K562 (cell line): Measurements from ENCODE around the gene ZNF331. TPM values are rescaled to one million over a fixed set of nuclear protein-coding genes. Genes with fewer than 3 reads are reported as not detected.

Experiments
- ATAC-seq: fragments of 200-7000 bp; cut with Tn5 transposase; 3 replicates; pipeline ENCODE4 v1.9.1; 2020; ENCODE audit warnings: moderate library complexity
- BruUV-seq: library from RNA; stranded (reverse); fragments of 400-500 nt; replicated peaks from 2 replicates; lab custom pipeline; 2021; lab: Mats Ljungman, UMichigan
- CTCF ChIA-PET: fragments of 300-600 bp; formaldehyde crosslinking; extraction: SDS; loops from one replicate; lab custom pipeline; 2021; ENCODE audit warnings: low intra/inter-chr PET ratio; lab: Yijun Ruan, JAX
- POLR2A ChIA-PET: fragments of 300-600, 350-650 bp; sonication (Branson Sonifier 250); formaldehyde crosslinking; extraction: SDS; loops from one replicate; lab custom pipeline; 2021; ENCODE audit warnings: antibody characterized with exemption, inconsistent platforms; lab: Yijun Ruan, JAX
- DNase-seq, 4 experiments: peaks; one replicate each; pipeline versions ENCODE4 v3.0.0 to v3.0.0-alpha.2; 2011 to 2018; ENCODE audit warnings: low spot score in 3 of 4, mixed read lengths in 3 of 4; ENCODE audit errors: extremely low read depth in 1 of 4
- FAIRE-seq: peaks from 2 replicates; lab custom pipeline; 2011; peaks lifted over from hg19 to GRCh38; lab: Jason Lieb, UNC
- H2AFZ ChIP-seq: 2 replicates; pipeline ENCODE4 v1.6.0; 2011; ENCODE audit warnings: low read depth, low read length, control low read depth, inconsistent platforms
- H3K27ac ChIP-seq: fragments of 200-600 bp; 3 replicates; pipeline ENCODE4 v1.8.0; 2011; ENCODE audit warnings: low read depth, mild to moderate bottlenecking, control low read depth, inconsistent platforms, low read length, moderate library complexity, mixed read lengths; ENCODE audit errors: extremely low read depth
- H3K27me3 ChIP-seq, 2 experiments: fragments of 300-600 bp in 1 of 2; 2 replicates in 1 of 2; 3 replicates in 1 of 2; pipeline versions ENCODE4 v1.6.0 to v1.8.0; 2011; ENCODE audit warnings: inconsistent platforms in 2 of 2, low read length in 2 of 2, mild to moderate bottlenecking in 1 of 2, mixed read lengths in 1 of 2, moderate library complexity in 1 of 2; ENCODE audit not compliant: control insufficient read depth in 2 of 2, insufficient read depth in 2 of 2
- H3K36me3 ChIP-seq: fragments of 300-600 bp; 3 replicates; pipeline ENCODE4 v1.8.0; 2011; ENCODE audit warnings: mild to moderate bottlenecking, low read length, inconsistent platforms; ENCODE audit not compliant: control insufficient read depth, insufficient read depth
- H3K4me1 ChIP-seq, 2 experiments: fragments of 200-600 bp in 1 of 2; replicated peaks in 1 of 2; 2 replicates in 1 of 2; 3 replicates in 1 of 2; pipeline versions ENCODE4 v1.5.1 to v1.8.0; 2011; ENCODE audit warnings: inconsistent platforms in 2 of 2, low read length in 2 of 2, mild to moderate bottlenecking in 1 of 2, mixed read lengths in 1 of 2, moderate library complexity in 1 of 2; ENCODE audit not compliant: control insufficient read depth in 2 of 2, insufficient read depth in 2 of 2
- H3K4me2 ChIP-seq: 2 replicates; pipeline ENCODE4 v1.6.1; 2011; ENCODE audit warnings: low read length, control low read depth, inconsistent platforms, mixed read lengths; ENCODE audit not compliant: insufficient read depth
- H3K4me3 ChIP-seq: fragments of 200-600 bp; sonication (generic), shearing (Covaris generic); 2 replicates; pipeline ENCODE4 v1.5.1; 2016; ENCODE audit warnings: control low read depth, inconsistent platforms
- H3K79me2 ChIP-seq: fragments of 200-600 bp; 3 replicates; pipeline ENCODE4 v1.8.0; 2011; ENCODE audit warnings: low read length, inconsistent platforms; ENCODE audit not compliant: control insufficient read depth, insufficient read depth
- H3K9ac ChIP-seq, 2 experiments: 2 replicates each; pipeline versions ENCODE4 v1.6.0 to v1.6.1; 2011; ENCODE audit warnings: low read depth in 2 of 2, low read length in 2 of 2, control low read depth in 1 of 2, inconsistent platforms in 1 of 2, mild to moderate bottlenecking in 1 of 2, mixed read lengths in 1 of 2; ENCODE audit not compliant: insufficient read depth in 1 of 2
- H3K9me1 ChIP-seq: one replicate; pipeline ENCODE4 v1.6.0; 2011; ENCODE audit warnings: inconsistent platforms, mild to moderate bottlenecking, low read length, moderate library complexity; ENCODE audit not compliant: control insufficient read depth, insufficient read depth
- H3K9me3 ChIP-seq: replicated peaks from 2 replicates; pipeline ENCODE4 v1.5.1; 2011; ENCODE audit warnings: low read depth, low read length, inconsistent platforms; ENCODE audit not compliant: control insufficient read depth, insufficient read depth
- H4K20me1 ChIP-seq: replicated peaks from 2 replicates; pipeline ENCODE4 v1.6.1; 2011; ENCODE audit warnings: low read length, inconsistent platforms, mixed read lengths; ENCODE audit not compliant: control insufficient read depth, insufficient read depth
- CEBPG ChIP-seq, 3 experiments: fragments of 200-800 bp in 1 of 3; sonication (Bioruptor generic) in 1 of 3; sonication (generic) in 1 of 3; formaldehyde crosslinking in 1 of 3; IDR thresholded peaks in 2 of 3; conservative IDR thresholded peaks in 1 of 3; 2 replicates each; pipeline versions ENCODE4 v1.6.1 to v1.8.0; 2016 to 2022; ENCODE audit warnings: missing compliant biosample characterization in 2 of 3, missing genetic modification characterization in 2 of 3, mild to moderate bottlenecking in 1 of 3, missing genetic modification reagents in 1 of 3
- DMBX1 ChIP-seq: fragments of 250-450 bp; sonication (Bioruptor Pico); IDR thresholded peaks from 2 replicates; pipeline ENCODE4 v1.8.0; 2022; ENCODE audit warnings: inconsistent platforms, mild to moderate bottlenecking, moderate library complexity, borderline replicate concordance
- EWSR1 ChIP-seq: fragments of 450-650 bp; IDR thresholded peaks from 2 replicates; pipeline ENCODE4 v1.6.1; 2018; ENCODE audit warnings: borderline replicate concordance, mild to moderate bottlenecking, low read depth, moderate library complexity; ENCODE audit not compliant: partially characterized antibody
- HDAC3 ChIP-seq: fragments of 450-650 bp; IDR thresholded peaks from 2 replicates; pipeline ENCODE4 v1.6.1; 2018; ENCODE audit warnings: borderline replicate concordance, mild to moderate bottlenecking, moderate library complexity; ENCODE audit not compliant: partially characterized antibody
- ILK ChIP-seq: fragments of 450-650 bp; IDR thresholded peaks from 2 replicates; pipeline ENCODE4 v1.6.1; 2016; ENCODE audit warnings: missing genetic modification characterization, low read depth, mild to moderate bottlenecking, missing compliant biosample characterization, moderate library complexity, borderline replicate concordance
- JUN ChIP-seq, 2 experiments: sonication (generic) in 1 of 2; formaldehyde crosslinking in 1 of 2; IDR thresholded peaks; 2 replicates each; pipeline versions ENCODE4 v1.6.1 to v1.8.0; 2012 to 2022; ENCODE audit warnings: borderline replicate concordance in 2 of 2, mild to moderate bottlenecking in 2 of 2, improper control_type of control experiment in 1 of 2, low read depth in 1 of 2, low read length in 1 of 2, missing genetic modification reagents in 1 of 2
- KLF6 ChIP-seq: fragments of 250-450 bp; sonication (Bioruptor Pico); IDR thresholded peaks from 2 replicates; pipeline ENCODE4 v1.4.0; 2020; ENCODE audit warnings: mild to moderate bottlenecking, moderate library complexity, borderline replicate concordance
- MAFK ChIP-seq: IDR thresholded peaks from 2 replicates; pipeline ENCODE4 v1.6.1; 2011; ENCODE audit warnings: low read length, improper control_type of control experiment
- NCOA6 ChIP-seq: fragments of 450-650 bp; IDR thresholded peaks from 2 replicates; pipeline ENCODE4 v1.6.1; 2017; ENCODE audit warnings: mild to moderate bottlenecking
- ZNF75A ChIP-seq: fragments of 450-650 bp; formaldehyde crosslinking; IDR thresholded peaks from 2 replicates; pipeline ENCODE4 v1.4.0; 2020; ENCODE audit warnings: mild to moderate bottlenecking
- WGBS: fragments of 100-300 bp; shearing (Covaris generic); methylation state at CpG from one replicate; pipeline ENCODE4 v1.1.6; 2016; ENCODE audit warnings: low coverage, mixed read lengths; ENCODE audit not compliant: insufficient coverage; ENCODE audit errors: missing lambda C conversion rate; 5-methylcytosine and 5-hydroxymethylcytosine counted together
- in situ Hi-C: fragments of 300-500 bp; cut with MboI; formaldehyde crosslinking; loops from 4 replicates; pipeline ENCODE4 v1.15.0; 2018; ENCODE audit warnings: inconsistent platforms, mixed read lengths
- intact Hi-C: fragments of 100-400 bp; cut with micrococcal nuclease; formaldehyde crosslinking; loops from 2 replicates; pipeline ENCODE4 v1.14.2; 2022
- polyA plus RNA-seq, 8 experiments: library from polyadenylated mRNA; depleted of rRNA in 4 of 8; stranded (reverse) in 5 of 8; unstranded in 3 of 8; fragments of >200 nt; fragmentation: Nextera tagmentation in 2 of 8; fragmentation: Illumina TruSeq in 1 of 8; extraction: Ambion mirVana in 2 of 8; extraction: Trizol in 1 of 8; gene quantifications; 2 replicates each; pipeline versions ENCODE4 v1.2.1 to v1.2.3, GENCODE V29; 2011 to 2014; ENCODE audit warnings: inconsistent platforms in 1 of 8, missing spikeins in 1 of 8
- total RNA-seq, 7 experiments: library from RNA; depleted of rRNA in 6 of 7; stranded (reverse); fragments of >200 nt in 6 of 7; fragmentation: Illumina TruSeq in 2 of 7; extraction: Trizol in 2 of 7; gene quantifications; 2 replicates each; pipeline versions ENCODE4 v1.2.1 to v1.2.3, GENCODE V29; 2011 to 2021; ENCODE audit warnings: low replicate concordance in 1 of 7
- TF ChIP-seq, protein P1 (sequence below): fragments of 450-650 bp; IDR thresholded peaks from 2 replicates; pipeline ENCODE4 v1.6.1; 2016; ENCODE audit warnings: low read depth
- TF ChIP-seq, protein P2 (sequence below): fragments of 250-450 bp; sonication (Bioruptor Pico); IDR thresholded peaks from 2 replicates; pipeline ENCODE4 v1.9.0; 2021; ENCODE audit warnings: mild to moderate bottlenecking
- TF ChIP-seq, protein P3 (sequence below): sonication (generic); IDR thresholded peaks from 2 replicates; pipeline ENCODE4 v1.6.1; 2016

Gene ZNF331
- total and polyA plus RNA-seq, 9 of the 15 experiments (the other 6 are each of a cell fraction or from before 2014, with no cell fraction given), result 0.23 to 2.7 (median 0.76) TPM

GRCh38 chr19:53555352-53555751 lies 17.4 kb downstream of the ZNF331 start:
- Histone ChIP-seq H3K4me2 (no peak overlapping the region), H3K4me3 (no peak overlapping the region), H3K9me1 (no peaks in the 10 kb centered on the region), H3K36me3 (no peaks in the 10 kb centered on the region), H3K27me3 (peaks cover 0 to 4% of the 10 kb centered on the region in 2 experiments; a peak in 1 of 5 replicates), H3K27ac (no peak overlapping the region), H2AFZ (no peak overlapping the region), H3K9me3 (no peaks in the 10 kb centered on the region), H3K79me2 (no peaks in the 10 kb centered on the region), H3K9ac (no peak overlapping the region), H3K4me1 (peaks cover 0 to 4% of the 10 kb centered on the region in 2 experiments; a peak in 1 of 5 replicates), H4K20me1 (no peaks in the 10 kb centered on the region)
- FAIRE-seq, result no peak
- ChIA-PET POLR2A (no interaction called here), CTCF (no interaction called here)
- no peak for DNase-seq
- intact Hi-C loops (no loop called here), in situ Hi-C loops (no loop called here)
- BruUV-seq, result no TSS peak
- 6% methylated on average over 9 of the region's 13 CpGs for WGBS
- no peak for ATAC-seq
- TF ChIP-seq EWSR1, result no peak
- no peak for TF ChIP-seq ILK (tag)
- TF ChIP-seq, protein P1, sequence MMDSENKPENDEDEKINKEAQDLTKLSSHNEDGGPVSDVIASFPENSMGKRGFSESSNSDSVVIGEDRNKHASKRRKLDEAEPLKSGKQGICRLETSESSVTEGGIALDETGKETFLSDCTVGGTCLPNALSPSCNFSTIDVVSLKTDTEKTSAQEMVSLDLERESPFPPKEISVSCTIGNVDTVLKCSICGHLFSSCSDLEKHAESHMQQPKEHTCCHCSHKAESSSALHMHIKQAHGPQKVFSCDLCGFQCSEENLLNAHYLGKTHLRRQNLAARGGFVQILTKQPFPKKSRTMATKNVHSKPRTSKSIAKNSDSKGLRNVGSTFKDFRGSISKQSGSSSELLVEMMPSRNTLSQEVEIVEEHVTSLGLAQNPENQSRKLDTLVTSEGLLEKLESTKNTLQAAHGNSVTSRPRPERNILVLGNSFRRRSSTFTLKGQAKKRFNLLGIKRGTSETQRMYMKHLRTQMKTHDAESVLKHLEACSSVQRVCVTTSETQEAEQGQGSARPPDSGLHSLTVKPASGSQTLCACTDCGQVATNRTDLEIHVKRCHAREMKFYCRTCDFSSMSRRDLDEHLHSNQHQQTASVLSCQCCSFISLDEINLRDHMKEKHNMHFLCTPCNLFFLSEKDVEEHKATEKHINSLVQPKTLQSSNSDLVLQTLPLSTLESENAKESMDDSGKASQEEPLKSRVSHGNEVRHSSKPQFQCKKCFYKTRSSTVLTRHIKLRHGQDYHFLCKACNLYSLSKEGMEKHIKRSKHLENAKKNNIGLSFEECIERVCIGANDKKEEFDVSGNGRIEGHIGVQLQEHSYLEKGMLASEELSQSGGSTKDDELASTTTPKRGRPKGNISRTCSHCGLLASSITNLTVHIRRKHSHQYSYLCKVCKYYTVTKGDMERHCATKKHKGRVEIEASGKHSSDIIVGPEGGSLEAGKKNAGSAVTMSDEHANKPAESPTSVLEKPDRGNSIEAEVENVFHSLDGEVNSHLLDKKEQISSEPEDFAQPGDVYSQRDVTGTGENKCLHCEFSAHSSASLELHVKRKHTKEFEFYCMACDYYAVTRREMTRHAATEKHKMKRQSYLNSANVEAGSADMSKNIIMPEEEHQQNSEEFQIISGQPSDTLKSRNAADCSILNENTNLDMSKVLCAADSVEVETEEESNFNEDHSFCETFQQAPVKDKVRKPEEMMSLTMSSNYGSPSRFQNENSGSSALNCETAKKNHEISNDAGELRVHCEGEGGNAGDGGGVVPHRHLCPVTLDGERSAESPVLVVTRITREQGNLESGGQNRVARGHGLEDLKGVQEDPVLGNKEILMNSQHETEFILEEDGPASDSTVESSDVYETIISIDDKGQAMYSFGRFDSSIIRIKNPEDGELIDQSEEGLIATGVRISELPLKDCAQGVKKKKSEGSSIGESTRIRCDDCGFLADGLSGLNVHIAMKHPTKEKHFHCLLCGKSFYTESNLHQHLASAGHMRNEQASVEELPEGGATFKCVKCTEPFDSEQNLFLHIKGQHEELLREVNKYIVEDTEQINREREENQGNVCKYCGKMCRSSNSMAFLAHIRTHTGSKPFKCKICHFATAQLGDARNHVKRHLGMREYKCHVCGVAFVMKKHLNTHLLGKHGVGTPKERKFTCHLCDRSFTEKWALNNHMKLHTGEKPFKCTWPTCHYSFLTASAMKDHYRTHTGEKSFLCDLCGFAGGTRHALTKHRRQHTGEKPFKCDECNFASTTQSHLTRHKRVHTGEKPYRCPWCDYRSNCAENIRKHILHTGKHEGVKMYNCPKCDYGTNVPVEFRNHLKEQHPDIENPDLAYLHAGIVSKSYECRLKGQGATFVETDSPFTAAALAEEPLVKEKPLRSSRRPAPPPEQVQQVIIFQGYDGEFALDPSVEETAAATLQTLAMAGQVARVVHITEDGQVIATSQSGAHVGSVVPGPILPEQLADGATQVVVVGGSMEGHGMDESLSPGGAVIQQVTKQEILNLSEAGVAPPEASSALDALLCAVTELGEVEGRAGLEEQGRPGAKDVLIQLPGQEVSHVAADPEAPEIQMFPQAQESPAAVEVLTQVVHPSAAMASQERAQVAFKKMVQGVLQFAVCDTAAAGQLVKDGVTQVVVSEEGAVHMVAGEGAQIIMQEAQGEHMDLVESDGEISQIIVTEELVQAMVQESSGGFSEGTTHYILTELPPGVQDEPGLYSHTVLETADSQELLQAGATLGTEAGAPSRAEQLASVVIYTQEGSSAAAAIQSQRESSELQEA, result no peak
- TF ChIP-seq DMBX1 (CRISPR knock-in tag), result no peak
- no peak for TF ChIP-seq HDAC3
- no peak for TF ChIP-seq ZNF75A (CRISPR knock-in tag)
- TF ChIP-seq, protein P2, sequence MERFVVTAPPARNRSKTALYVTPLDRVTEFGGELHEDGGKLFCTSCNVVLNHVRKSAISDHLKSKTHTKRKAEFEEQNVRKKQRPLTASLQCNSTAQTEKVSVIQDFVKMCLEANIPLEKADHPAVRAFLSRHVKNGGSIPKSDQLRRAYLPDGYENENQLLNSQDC, result no peak
- TF ChIP-seq, protein P3, sequence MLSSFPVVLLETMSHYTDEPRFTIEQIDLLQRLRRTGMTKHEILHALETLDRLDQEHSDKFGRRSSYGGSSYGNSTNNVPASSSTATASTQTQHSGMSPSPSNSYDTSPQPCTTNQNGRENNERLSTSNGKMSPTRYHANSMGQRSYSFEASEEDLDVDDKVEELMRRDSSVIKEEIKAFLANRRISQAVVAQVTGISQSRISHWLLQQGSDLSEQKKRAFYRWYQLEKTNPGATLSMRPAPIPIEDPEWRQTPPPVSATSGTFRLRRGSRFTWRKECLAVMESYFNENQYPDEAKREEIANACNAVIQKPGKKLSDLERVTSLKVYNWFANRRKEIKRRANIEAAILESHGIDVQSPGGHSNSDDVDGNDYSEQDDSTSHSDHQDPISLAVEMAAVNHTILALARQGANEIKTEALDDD, result no peak
- TF ChIP-seq NCOA6, result no peak
- no peak for TF ChIP-seq MAFK
- no peak for TF ChIP-seq JUN (IDR thresholded peaks at IDR 0.05; ENCODE audit: borderline replicate concordance, low read depth, low read length)
- no peak for TF ChIP-seq JUN (CRISPR knock-in tag; IDR thresholded peaks at IDR 0.05; ENCODE audit: borderline replicate concordance)
- no peak for TF ChIP-seq KLF6 (CRISPR knock-in tag)
- TF ChIP-seq CEBPG (CRISPR knock-in tag; IDR thresholded peaks at IDR 0.05), result no peak
- TF ChIP-seq CEBPG (tag; conservative IDR thresholded peaks at IDR 0.05 in 1 of 2, IDR thresholded peaks at IDR 0.05 in 1 of 2), result no peak
